ENCODE data around the gene NOCT. TPM values are rescaled to one million over a fixed set of nuclear protein-coding genes. Genes with fewer than 3 reads are reported as not detected.

NOCT gene
- total RNA-seq, 1 experiment from 2014 or later: 43.4 TPM

DNA sequence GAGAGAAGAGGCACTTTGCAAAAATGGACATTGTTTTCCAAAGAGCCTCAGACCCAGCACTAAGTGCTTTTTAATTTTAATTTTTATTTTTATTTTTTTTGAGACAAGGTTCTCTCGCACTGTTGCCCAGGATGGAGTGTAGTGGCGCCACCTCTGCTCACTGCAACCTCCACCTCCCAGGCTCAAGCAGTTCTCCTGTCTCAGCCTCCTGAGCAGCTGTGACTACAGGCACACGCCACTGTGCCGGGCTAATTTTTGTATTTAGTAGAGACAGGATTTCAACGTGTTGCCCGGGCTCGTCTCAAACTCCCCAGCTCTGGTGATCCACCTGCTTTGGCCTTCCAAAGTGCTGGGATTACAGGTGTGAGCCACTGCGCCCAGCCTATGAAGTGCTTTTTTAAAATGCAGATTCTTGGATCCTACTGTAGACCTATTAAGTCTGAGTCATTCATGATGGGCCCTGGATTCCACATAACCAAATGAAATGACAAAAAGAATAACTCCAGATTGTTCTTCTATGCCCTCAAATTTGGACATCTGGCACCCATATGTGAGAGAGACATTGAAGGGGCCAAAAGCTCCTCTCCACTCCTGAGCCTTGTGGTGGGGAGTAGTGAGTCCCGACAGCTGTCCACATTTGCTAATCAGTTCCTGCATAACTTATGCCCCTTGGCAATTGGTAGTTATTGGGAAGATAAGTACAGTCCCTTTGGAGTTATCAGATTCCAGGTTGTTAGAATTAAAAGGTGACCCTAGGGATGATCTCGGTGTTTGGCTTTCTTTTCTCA lies 3.6 kb downstream of the NOCT start:
- CTCF ChIA-PET: interaction anchor here (1.2 to 2.4 kb wide), 2 partner anchors 11 to 12 kb away, joined by 6 to 47 read pairs; no protein-coding TSS in a partner anchor

DNA sequence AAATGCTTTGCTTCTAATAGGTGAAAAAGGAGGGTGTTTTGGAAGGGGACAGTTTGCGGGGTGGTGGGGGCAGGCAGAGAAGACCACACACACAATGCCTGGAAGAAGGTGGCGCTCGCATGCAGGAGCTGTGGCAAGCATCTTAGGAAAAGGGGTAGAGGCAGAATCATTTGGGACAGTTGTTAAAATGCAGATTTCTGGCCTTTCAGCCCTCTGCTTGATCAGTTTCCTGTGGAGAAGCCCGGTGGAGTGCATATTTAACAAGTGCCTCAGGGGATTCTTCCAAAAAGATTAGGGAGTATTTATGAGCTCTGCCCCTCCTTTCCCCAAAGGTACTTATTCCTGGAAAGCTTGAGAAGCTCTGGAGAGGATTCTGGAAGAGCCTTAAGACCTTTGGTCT lies 4.8 kb downstream of the NOCT start:
- DNase-seq (ENCODE audit: low spot score): peak; percentile 40
- TF ChIP-seq JUN (CRISPR knock-in tag; IDR thresholded peaks at IDR 0.05) (no peak), SP1 (CRISPR knock-in tag; conservative IDR thresholded peaks at IDR 0.05) (peak; percentile 48; the same call in 1 of the 2 replicates), TEAD1 (CRISPR knock-in tag; IDR thresholded peaks at IDR 0.05) (peak; percentile 44; the same call in 1 of the 2 replicates), ZNF512 (CRISPR knock-in tag; IDR thresholded peaks at IDR 0.05; ENCODE audit: borderline replicate concordance) (no peak), TP53 (CRISPR knock-in tag; IDR thresholded peaks at IDR 0.05) (no peak), ZNF423 (CRISPR knock-in tag; IDR thresholded peaks at IDR 0.05) (no peak), ATF1 (CRISPR knock-in tag; IDR thresholded peaks at IDR 0.05) (no peak)
- TF ChIP-seq, protein P1, sequence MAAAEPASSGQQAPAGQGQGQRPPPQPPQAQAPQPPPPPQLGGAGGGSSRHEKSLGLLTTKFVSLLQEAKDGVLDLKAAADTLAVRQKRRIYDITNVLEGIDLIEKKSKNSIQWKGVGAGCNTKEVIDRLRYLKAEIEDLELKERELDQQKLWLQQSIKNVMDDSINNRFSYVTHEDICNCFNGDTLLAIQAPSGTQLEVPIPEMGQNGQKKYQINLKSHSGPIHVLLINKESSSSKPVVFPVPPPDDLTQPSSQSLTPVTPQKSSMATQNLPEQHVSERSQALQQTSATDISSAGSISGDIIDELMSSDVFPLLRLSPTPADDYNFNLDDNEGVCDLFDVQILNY (CRISPR knock-in tag; IDR thresholded peaks at IDR 0.05): no peak

More for the DNA sequence above, 3.6 kb downstream of the NOCT start:
- Mint-ChIP-seq H3K9me3 (no peaks in the 10 kb centered on the region), H3K36me3 (peaks cover 7% of the 10 kb centered on the region), H3K4me1 (peaks cover 70% of the 10 kb centered on the region), H3K27ac (peak overlapping the region; percentile 95; the same call in 1 of the 2 replicates), H3K27me3 (ENCODE audit: low read depth) (no peaks in the 10 kb centered on the region), H3K4me3 (peak overlapping the region; percentile 52)
- ATAC-seq (no peak), DNase-seq (ENCODE audit: low spot score) (no peak)
- TF ChIP-seq ZNF219 (CRISPR knock-in tag; IDR thresholded peaks at IDR 0.05; ENCODE audit: borderline replicate concordance): no peak
- TF ChIP-seq, protein P2, sequence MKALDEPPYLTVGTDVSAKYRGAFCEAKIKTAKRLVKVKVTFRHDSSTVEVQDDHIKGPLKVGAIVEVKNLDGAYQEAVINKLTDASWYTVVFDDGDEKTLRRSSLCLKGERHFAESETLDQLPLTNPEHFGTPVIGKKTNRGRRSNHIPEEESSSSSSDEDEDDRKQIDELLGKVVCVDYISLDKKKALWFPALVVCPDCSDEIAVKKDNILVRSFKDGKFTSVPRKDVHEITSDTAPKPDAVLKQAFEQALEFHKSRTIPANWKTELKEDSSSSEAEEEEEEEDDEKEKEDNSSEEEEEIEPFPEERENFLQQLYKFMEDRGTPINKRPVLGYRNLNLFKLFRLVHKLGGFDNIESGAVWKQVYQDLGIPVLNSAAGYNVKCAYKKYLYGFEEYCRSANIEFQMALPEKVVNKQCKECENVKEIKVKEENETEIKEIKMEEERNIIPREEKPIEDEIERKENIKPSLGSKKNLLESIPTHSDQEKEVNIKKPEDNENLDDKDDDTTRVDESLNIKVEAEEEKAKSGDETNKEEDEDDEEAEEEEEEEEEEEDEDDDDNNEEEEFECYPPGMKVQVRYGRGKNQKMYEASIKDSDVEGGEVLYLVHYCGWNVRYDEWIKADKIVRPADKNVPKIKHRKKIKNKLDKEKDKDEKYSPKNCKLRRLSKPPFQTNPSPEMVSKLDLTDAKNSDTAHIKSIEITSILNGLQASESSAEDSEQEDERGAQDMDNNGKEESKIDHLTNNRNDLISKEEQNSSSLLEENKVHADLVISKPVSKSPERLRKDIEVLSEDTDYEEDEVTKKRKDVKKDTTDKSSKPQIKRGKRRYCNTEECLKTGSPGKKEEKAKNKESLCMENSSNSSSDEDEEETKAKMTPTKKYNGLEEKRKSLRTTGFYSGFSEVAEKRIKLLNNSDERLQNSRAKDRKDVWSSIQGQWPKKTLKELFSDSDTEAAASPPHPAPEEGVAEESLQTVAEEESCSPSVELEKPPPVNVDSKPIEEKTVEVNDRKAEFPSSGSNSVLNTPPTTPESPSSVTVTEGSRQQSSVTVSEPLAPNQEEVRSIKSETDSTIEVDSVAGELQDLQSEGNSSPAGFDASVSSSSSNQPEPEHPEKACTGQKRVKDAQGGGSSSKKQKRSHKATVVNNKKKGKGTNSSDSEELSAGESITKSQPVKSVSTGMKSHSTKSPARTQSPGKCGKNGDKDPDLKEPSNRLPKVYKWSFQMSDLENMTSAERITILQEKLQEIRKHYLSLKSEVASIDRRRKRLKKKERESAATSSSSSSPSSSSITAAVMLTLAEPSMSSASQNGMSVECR (CRISPR knock-in tag; IDR thresholded peaks at IDR 0.05; ENCODE audit: borderline replicate concordance): no peak
- TF ChIP-seq FOXP4 (CRISPR knock-in tag; IDR thresholded peaks at IDR 0.05): no peak
- TF ChIP-seq, protein P3, sequence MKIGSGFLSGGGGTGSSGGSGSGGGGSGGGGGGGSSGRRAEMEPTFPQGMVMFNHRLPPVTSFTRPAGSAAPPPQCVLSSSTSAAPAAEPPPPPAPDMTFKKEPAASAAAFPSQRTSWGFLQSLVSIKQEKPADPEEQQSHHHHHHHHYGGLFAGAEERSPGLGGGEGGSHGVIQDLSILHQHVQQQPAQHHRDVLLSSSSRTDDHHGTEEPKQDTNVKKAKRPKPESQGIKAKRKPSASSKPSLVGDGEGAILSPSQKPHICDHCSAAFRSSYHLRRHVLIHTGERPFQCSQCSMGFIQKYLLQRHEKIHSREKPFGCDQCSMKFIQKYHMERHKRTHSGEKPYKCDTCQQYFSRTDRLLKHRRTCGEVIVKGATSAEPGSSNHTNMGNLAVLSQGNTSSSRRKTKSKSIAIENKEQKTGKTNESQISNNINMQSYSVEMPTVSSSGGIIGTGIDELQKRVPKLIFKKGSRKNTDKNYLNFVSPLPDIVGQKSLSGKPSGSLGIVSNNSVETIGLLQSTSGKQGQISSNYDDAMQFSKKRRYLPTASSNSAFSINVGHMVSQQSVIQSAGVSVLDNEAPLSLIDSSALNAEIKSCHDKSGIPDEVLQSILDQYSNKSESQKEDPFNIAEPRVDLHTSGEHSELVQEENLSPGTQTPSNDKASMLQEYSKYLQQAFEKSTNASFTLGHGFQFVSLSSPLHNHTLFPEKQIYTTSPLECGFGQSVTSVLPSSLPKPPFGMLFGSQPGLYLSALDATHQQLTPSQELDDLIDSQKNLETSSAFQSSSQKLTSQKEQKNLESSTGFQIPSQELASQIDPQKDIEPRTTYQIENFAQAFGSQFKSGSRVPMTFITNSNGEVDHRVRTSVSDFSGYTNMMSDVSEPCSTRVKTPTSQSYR (CRISPR knock-in tag; IDR thresholded peaks at IDR 0.05): no peak
- no peak for TF ChIP-seq ETV6 (CRISPR knock-in tag; IDR thresholded peaks at IDR 0.05)
- TF ChIP-seq ZNF317 (CRISPR knock-in tag; IDR thresholded peaks at IDR 0.05; ENCODE audit: borderline replicate concordance, low read depth): no peak
- TF ChIP-seq JAZF1 (CRISPR knock-in tag; IDR thresholded peaks at IDR 0.05): no peak
- no peak for TF ChIP-seq ATF3 (CRISPR knock-in tag; conservative IDR thresholded peaks at IDR 0.05)
- POLR2A ChIA-PET: no interaction called here

More for the DNA sequence above, 4.8 kb downstream of the NOCT start:
- H3K36me3 Mint-ChIP-seq: peaks cover 7% of the 10 kb centered on the region
- ChIA-PET POLR2A (interaction anchor here (1.0 to 1.5 kb wide), 2 partner anchors 62 to 281 kb away, joined by 4 to 5 read pairs; partner anchors contain the start of gene NAA15), CTCF (interaction anchor here (1.8 to 2.4 kb wide), 2 partner anchors 10 to 275 kb away, joined by 11 to 47 read pairs; no protein-coding TSS in a partner anchor)
- H3K27me3 Mint-ChIP-seq (ENCODE audit: low read depth): no peaks in the 10 kb centered on the region
- H3K4me3 Mint-ChIP-seq: peak overlapping the region; percentile 52
- peak; percentile 53 for ATAC-seq
- H3K27ac Mint-ChIP-seq: peak overlapping the region; percentile 95
- peaks cover 71% of the 10 kb centered on the region for H3K4me1 Mint-ChIP-seq
- H3K9me3 Mint-ChIP-seq: no peaks in the 10 kb centered on the region
